A549 (cell line): ENCODE data around the gene BCAS1. TPM values are rescaled to one million over a fixed set of nuclear protein-coding genes. Genes with fewer than 3 reads are reported as not detected.

ENCODE experiments used
- ATAC-seq, 2 experiments: fragments of 200-7000 bp in 1 of 2; fragments of >200 bp in 1 of 2; cut with Nextera tagmentation in 1 of 2; cut with Tn5 transposase in 1 of 2; 3 replicates each; pipeline versions ENCODE4 v1.8.0 to v1.9.1; 2018 to 2020; ENCODE audit warnings: mild to moderate bottlenecking in 1 of 2, moderate library complexity in 1 of 2
- CTCF ChIA-PET: fragments of 300-600 bp; sonication (Branson Sonifier 250); formaldehyde crosslinking; extraction: SDS; loops from one replicate; lab custom pipeline; 2021; ENCODE audit warnings: antibody characterized with exemption, inconsistent platforms; lab: Yijun Ruan, JAX
- POLR2A ChIA-PET: fragments of 350-600 bp; formaldehyde crosslinking; extraction: SDS; loops from one replicate; lab custom pipeline; 2021; ENCODE audit warnings: antibody characterized with exemption, inconsistent platforms; lab: Yijun Ruan, JAX
- DNase-seq, 2 experiments: peaks; one replicate each; pipeline versions ENCODE4 v3.0.0 to v3.0.0-alpha.2; 2011 to 2016; ENCODE audit warnings: low read depth in 1 of 2, low spot score in 1 of 2
- FAIRE-seq: peaks from 2 replicates; lab custom pipeline; 2011; peaks lifted over from hg19 to GRCh38; lab: Jason Lieb, UNC
- H3K27ac ChIP-seq, 2 experiments: fragments of >200 bp; sonication (Bioruptor Twin); formaldehyde crosslinking; 3 replicates each; pipeline ENCODE4 v1.5.1; 2016 to 2017
- H3K4me1 ChIP-seq: fragments of >200 bp; sonication (Bioruptor Twin); formaldehyde crosslinking; 3 replicates; pipeline ENCODE4 v1.6.1; 2016
- H3K4me2 ChIP-seq: fragments of >200 bp; sonication (Bioruptor Twin); formaldehyde crosslinking; 3 replicates; pipeline ENCODE4 v1.6.1; 2016
- H3K4me3 ChIP-seq: fragments of >200 bp; sonication (Bioruptor Twin); formaldehyde crosslinking; 3 replicates; pipeline ENCODE4 v1.5.1; 2016
- H3K9me3 ChIP-seq: fragments of >200 bp; sonication (Bioruptor Twin); formaldehyde crosslinking; 3 replicates; pipeline ENCODE4 v1.6.1; 2016
- CBX8 ChIP-seq: fragments of 200-600 bp; sonication (generic); IDR thresholded peaks from 2 replicates; pipeline ENCODE4 v1.6.1; 2016
- CEBPB ChIP-seq, 2 experiments: fragments of >200 bp in 1 of 2; sonication (Bioruptor Twin) in 1 of 2; formaldehyde crosslinking in 1 of 2; IDR thresholded peaks; 2 replicates each; pipeline ENCODE4 v1.6.1; 2012 to 2016
- CHD2 ChIP-seq: fragments of 150-350 bp; IDR thresholded peaks from 2 replicates; pipeline ENCODE4 v1.6.1; 2014; ENCODE audit warnings: low read length; ENCODE audit not compliant: partially characterized antibody
- EHF ChIP-seq: fragments of 250-450 bp; sonication (Bioruptor Pico); IDR thresholded peaks from 2 replicates; pipeline ENCODE4 v1.5.0; 2020; ENCODE audit warnings: mild to moderate bottlenecking
- ESRRA ChIP-seq: fragments of 150-350 bp; IDR thresholded peaks from 2 replicates; pipeline ENCODE4 v1.6.1; 2014; ENCODE audit warnings: mild to moderate bottlenecking, low read length, borderline replicate concordance
- FOSL2 ChIP-seq, 2 experiments: fragments of 450-650 bp in 1 of 2; fragments of >200 bp in 1 of 2; sonication (Bioruptor Twin) in 1 of 2; formaldehyde crosslinking; IDR thresholded peaks; 2 replicates each; pipeline versions ENCODE4 v1.5.0 to v1.6.1; 2016 to 2020; ENCODE audit warnings: mild to moderate bottlenecking in 1 of 2, moderate library complexity in 1 of 2
- HEYL ChIP-seq: fragments of 250-450 bp; sonication (Bioruptor Pico); IDR thresholded peaks from 2 replicates; pipeline ENCODE4 v1.8.0; 2021; ENCODE audit warnings: mild to moderate bottlenecking, moderate library complexity
- HOXB13 ChIP-seq: fragments of 250-450 bp; sonication (Bioruptor Pico); IDR thresholded peaks from 2 replicates; pipeline ENCODE4 v1.5.0; 2020; ENCODE audit warnings: low read depth, mild to moderate bottlenecking, moderate library complexity
- NFE2L2 ChIP-seq: fragments of 150-350 bp; conservative IDR thresholded peaks from 2 replicates; pipeline ENCODE4 v1.6.1; 2014; ENCODE audit warnings: low read length
- NPAS2 ChIP-seq: fragments of 250-450 bp; sonication (Bioruptor Pico); IDR thresholded peaks from 2 replicates; pipeline ENCODE4 v1.8.0; 2022; ENCODE audit warnings: mild to moderate bottlenecking, moderate library complexity, borderline replicate concordance
- NR3C1 ChIP-seq: fragments of >200 bp; sonication (Bioruptor Twin); formaldehyde crosslinking; IDR thresholded peaks from 3 replicates; pipeline ENCODE4 v1.6.1; 2017
- POLR2A ChIP-seq: IDR thresholded peaks from 2 replicates; pipeline ENCODE4 v1.6.1; 2012; ENCODE audit warnings: mild to moderate bottlenecking, low read length
- SMC3 ChIP-seq: fragments of >200 bp; sonication (Bioruptor Twin); formaldehyde crosslinking; IDR thresholded peaks from 3 replicates; pipeline ENCODE4 v1.6.1; 2018; ENCODE audit warnings: inconsistent platforms
- ZC3H11A ChIP-seq: fragments of 450-650 bp; IDR thresholded peaks from 2 replicates; pipeline ENCODE4 v1.6.1; 2014; ENCODE audit warnings: antibody characterized with exemption, mild to moderate bottlenecking
- ZFP36 ChIP-seq: fragments of 450-650 bp; IDR thresholded peaks from 2 replicates; pipeline ENCODE4 v1.6.1; 2014; ENCODE audit warnings: borderline replicate concordance; ENCODE audit not compliant: partially characterized antibody
- ZNF302 ChIP-seq: fragments of 250-450 bp; sonication (Bioruptor Pico); IDR thresholded peaks from 2 replicates; pipeline ENCODE4 v1.9.0; 2021; ENCODE audit warnings: inconsistent platforms, mild to moderate bottlenecking, moderate library complexity
- ZSCAN20 ChIP-seq: fragments of 250-450 bp; sonication (Bioruptor Pico); IDR thresholded peaks from 2 replicates; pipeline ENCODE4 v1.8.0; 2022; ENCODE audit warnings: mild to moderate bottlenecking, moderate library complexity
- WGBS: methylation state at CpG from one replicate; pipeline ENCODE4 v1.1.6; 2017; ENCODE audit errors: missing lambda C conversion rate; 5-methylcytosine and 5-hydroxymethylcytosine counted together
- polyA plus RNA-seq, 4 experiments: library from polyadenylated mRNA; depleted of rRNA in 3 of 4; stranded (reverse); fragments of >200 nt; fragmentation: RNase III in 1 of 4; extraction: RNeasy Plus Mini Kit Qiagen cat#74134 plus additional on column Dnase treatment in 1 of 4; gene quantifications; 2 replicates in 3 of 4; 3 replicates in 1 of 4; pipeline ENCODE4 v1.2.3, GENCODE V29; 2011 to 2017
- TF ChIP-seq, protein P1 (sequence below): fragments of 450-650 bp; IDR thresholded peaks from 2 replicates; pipeline ENCODE4 v1.6.1; 2014; ENCODE audit warnings: antibody characterized with exemption
- TF ChIP-seq, protein P2 (sequence below): fragments of 250-450 bp; sonication (Bioruptor Pico); IDR thresholded peaks from 2 replicates; pipeline ENCODE4 v1.5.0; 2020; ENCODE audit warnings: low read depth, mild to moderate bottlenecking, moderate library complexity
- TF ChIP-seq, protein P3 (sequence below): fragments of >200 bp; sonication (Bioruptor Twin); formaldehyde crosslinking; IDR thresholded peaks from 3 replicates; pipeline ENCODE4 v1.6.1; 2016
- TF ChIP-seq, protein P4 (sequence below): IDR thresholded peaks from 2 replicates; pipeline ENCODE4 v1.6.1; 2012
- TF ChIP-seq, protein P5 (sequence below): fragments of 200-600 bp; sonication (generic); IDR thresholded peaks from 2 replicates; pipeline ENCODE4 v1.6.1; 2016; ENCODE audit warnings: antibody characterized with exemption, mild to moderate bottlenecking, moderate library complexity

The BCAS1 gene
- polyA plus RNA-seq, 2 of the 4 experiments (the other 2 are of a cell fraction): 1.4 to 3.9 TPM

DNA sequence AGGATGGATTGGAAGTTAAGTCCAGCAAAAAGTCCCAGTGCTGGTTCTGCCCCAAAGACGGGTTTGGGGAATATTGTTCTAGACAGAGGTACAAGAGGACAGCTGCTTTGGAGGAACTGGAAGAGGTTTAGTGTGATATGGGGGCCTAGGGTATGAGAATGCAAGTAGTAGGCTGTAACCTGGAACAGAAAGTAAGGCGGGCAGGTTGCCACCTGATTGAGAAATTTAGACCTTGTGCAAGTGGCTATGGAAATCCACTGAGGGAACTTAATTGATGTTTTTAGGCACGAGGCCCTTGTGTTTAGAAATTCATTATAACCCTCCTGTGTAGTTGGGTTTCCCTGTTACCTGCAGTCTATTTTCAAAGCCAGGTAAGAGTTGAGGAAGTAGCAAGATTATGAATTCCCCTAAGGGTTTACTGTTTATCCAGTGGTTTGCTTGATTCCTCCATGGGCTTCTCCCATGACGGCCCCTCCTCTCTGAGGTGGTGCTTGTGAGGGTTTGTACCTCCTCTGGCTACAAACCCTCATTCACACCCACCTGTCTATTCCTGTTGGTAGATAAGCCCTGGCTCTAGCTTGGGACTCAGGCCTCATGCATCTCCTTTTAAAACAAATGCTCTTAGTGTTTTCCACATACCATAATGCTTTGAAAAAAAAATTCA, 42.0 kb upstream of the BCAS1 start:
- ChIA-PET POLR2A (no interaction called here), CTCF (interaction anchor here (3.7 to 4.2 kb wide), 2 partner anchors 16 to 88 kb away, joined by 23 to 28 read pairs; no protein-coding TSS in a partner anchor)
- Histone ChIP-seq H3K4me1 (peaks cover 73% of the 10 kb centered on the region), H3K9me3 (peaks cover 16% of the 10 kb centered on the region), H3K4me3 (no peak overlapping the region), H3K27ac (peak overlapping the region; percentile 94 to 98)
- DNase-seq (no peak), ATAC-seq (no peak), FAIRE-seq (no peak)
- 87% methylated on average over 4 of the region's 4 CpGs for whole genome bisulfite sequencing
- TF ChIP-seq CEBPB (IDR thresholded peaks at IDR 0.05) (peak in 1 of 2 experiments; percentile 39; a peak in 1 of 4 replicates), EHF (CRISPR knock-in tag) (0 out of 2 replicates have a peak, but pooled peaks have one; percentile 43), NPAS2 (CRISPR knock-in tag) (no peak), ZFP36 (no peak)
- TF ChIP-seq, all 56 proteins: peak for 2
- H3K4me2 ChIP-seq: no peak overlapping the region

DNA sequence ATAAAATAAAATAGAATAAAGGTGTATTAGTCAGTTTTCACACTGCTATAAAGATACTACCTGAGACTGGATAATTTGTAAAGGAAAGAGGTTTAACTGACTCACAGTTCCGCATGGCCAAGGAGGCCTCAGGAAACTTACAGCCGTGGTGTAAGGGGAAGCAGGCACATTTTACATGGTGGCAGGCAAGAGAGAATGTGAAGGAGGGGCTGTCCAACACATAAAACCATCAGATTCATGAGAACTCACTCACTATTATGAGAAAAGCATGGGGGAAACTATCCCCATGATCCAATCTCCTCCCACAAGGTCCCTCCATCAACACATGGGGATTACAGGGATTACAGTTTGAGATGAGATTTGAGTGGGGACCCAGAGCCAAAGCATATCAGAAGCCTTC, 41.1 kb upstream of the BCAS1 start:
- TF ChIP-seq ZFP36: peak; percentile 35
- TF ChIP-seq, protein P1, sequence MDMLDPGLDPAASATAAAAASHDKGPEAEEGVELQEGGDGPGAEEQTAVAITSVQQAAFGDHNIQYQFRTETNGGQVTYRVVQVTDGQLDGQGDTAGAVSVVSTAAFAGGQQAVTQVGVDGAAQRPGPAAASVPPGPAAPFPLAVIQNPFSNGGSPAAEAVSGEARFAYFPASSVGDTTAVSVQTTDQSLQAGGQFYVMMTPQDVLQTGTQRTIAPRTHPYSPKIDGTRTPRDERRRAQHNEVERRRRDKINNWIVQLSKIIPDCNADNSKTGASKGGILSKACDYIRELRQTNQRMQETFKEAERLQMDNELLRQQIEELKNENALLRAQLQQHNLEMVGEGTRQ: no peak
- TF ChIP-seq, all 56 proteins: peak for 1
- peaks cover 73% of the 10 kb centered on the region for H3K4me1 ChIP-seq
- POLR2A ChIA-PET: no interaction called here
- ATAC-seq (no peak), FAIRE-seq (no peak), DNase-seq (no peak)
- CTCF ChIA-PET: interaction anchor here (1.2 to 4.2 kb wide), 3 partner anchors 12 to 89 kb away, joined by 4 to 28 read pairs (median 23); no protein-coding TSS in a partner anchor
- H3K4me3 ChIP-seq: no peak overlapping the region
- H3K27ac ChIP-seq: peak overlapping the region; percentile 94 to 98
- WGBS: 95% methylated on average over 2 of the region's 2 CpGs
- no peak overlapping the region for H3K4me2 ChIP-seq
- peaks cover 16% of the 10 kb centered on the region for H3K9me3 ChIP-seq

DNA sequence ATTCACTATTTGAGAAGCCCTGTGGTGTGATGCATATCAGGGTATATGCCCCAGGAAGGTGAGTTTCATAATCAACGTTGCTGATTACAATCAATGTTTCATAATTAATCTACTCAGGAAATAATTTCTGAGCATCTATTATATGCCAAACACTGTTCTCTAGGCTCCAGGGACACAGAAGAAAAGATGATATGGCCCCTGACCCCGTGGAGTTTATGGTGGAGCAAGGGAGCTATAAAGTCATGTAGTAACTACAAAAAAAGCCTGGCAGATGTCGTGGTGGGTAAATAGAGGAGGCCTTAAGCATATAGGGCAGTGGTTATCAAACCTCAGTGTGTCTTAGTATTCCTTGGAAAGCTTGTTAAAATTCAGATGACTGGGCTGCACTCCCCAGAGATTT, 40.1 kb upstream of the BCAS1 start:
- ChIA-PET CTCF (interaction anchor here (0.8 to 4.2 kb wide), 6 partner anchors 9 to 90 kb away, joined by 3 to 28 read pairs (median 4); no protein-coding TSS in a partner anchor), POLR2A (no interaction called here)
- FAIRE-seq (no peak), ATAC-seq (no peak), DNase-seq (no peak)
- H3K9me3 ChIP-seq: peaks cover 16% of the 10 kb centered on the region
- no peak overlapping the region for H3K4me3 ChIP-seq
- peak overlapping the region; percentile 94 to 98 for H3K27ac ChIP-seq
- peaks cover 75% of the 10 kb centered on the region for H3K4me1 ChIP-seq
- H3K4me2 ChIP-seq: no peak overlapping the region
- TF ChIP-seq NPAS2 (CRISPR knock-in tag) (no peak), ZSCAN20 (CRISPR knock-in tag) (no peak), POLR2A (no peak)
- 82% methylated on average over 3 of the region's 3 CpGs for WGBS

DNA sequence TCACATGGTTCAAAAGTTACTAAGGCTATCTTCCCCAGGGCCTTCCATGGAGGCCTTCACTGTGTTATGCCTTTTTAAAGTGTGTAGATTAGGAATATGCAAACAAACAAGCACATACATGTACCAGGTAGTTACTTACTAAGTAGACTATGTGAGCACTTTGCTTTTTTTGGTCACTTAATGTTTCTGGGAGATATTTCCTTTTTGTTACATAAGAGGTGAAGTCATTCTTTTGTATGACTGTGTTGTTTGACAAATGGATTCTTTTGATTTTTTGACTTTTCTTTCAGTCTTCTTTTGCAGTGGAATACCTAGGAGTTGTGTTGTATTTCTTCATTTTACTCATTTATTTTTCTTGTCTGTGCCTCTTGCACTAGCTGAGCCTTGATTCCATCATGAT, 39.6 kb upstream of the BCAS1 start:
- Histone ChIP-seq H3K4me2 (no peak overlapping the region; the same call in 2 of the 3 replicates), H3K4me1 (peaks cover 75% of the 10 kb centered on the region), H3K4me3 (no peak overlapping the region), H3K27ac (peak overlapping the region; percentile 94 to 98), H3K9me3 (peaks cover 16% of the 10 kb centered on the region)
- ChIA-PET POLR2A (no interaction called here), CTCF (interaction anchor here (1.1 to 4.2 kb wide), 6 partner anchors 8 to 90 kb away, joined by 3 to 28 read pairs (median 4); no protein-coding TSS in a partner anchor)
- TF ChIP-seq NR3C1: no peak
- no peak for TF ChIP-seq HEYL (CRISPR knock-in tag)
- no peak for TF ChIP-seq SMC3
- TF ChIP-seq, protein P2, sequence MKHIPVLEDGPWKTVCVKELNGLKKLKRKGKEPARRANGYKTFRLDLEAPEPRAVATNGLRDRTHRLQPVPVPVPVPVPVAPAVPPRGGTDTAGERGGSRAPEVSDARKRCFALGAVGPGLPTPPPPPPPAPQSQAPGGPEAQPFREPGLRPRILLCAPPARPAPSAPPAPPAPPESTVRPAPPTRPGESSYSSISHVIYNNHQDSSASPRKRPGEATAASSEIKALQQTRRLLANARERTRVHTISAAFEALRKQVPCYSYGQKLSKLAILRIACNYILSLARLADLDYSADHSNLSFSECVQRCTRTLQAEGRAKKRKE (CRISPR knock-in tag): no peak
- TF ChIP-seq CHD2: no peak
- TF ChIP-seq NFE2L2: no peak
- TF ChIP-seq ZC3H11A: no peak
- no peak for TF ChIP-seq FOSL2 (IDR thresholded peaks at IDR 0.05)
- 0 out of 2 replicates have a peak, but pooled peaks have one; percentile 3 for TF ChIP-seq FOSL2 (CRISPR knock-in tag; IDR thresholded peaks at IDR 0.05)
- TF ChIP-seq, protein P3, sequence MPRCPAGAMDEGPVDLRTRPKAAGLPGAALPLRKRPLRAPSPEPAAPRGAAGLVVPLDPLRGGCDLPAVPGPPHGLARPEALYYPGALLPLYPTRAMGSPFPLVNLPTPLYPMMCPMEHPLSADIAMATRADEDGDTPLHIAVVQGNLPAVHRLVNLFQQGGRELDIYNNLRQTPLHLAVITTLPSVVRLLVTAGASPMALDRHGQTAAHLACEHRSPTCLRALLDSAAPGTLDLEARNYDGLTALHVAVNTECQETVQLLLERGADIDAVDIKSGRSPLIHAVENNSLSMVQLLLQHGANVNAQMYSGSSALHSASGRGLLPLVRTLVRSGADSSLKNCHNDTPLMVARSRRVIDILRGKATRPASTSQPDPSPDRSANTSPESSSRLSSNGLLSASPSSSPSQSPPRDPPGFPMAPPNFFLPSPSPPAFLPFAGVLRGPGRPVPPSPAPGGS: no peak
- TF ChIP-seq, protein P4, sequence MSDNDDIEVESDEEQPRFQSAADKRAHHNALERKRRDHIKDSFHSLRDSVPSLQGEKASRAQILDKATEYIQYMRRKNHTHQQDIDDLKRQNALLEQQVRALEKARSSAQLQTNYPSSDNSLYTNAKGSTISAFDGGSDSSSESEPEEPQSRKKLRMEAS: 0 out of 2 replicates have a peak, but pooled peaks have one; percentile 15
- TF ChIP-seq ESRRA: no peak
- no peak for TF ChIP-seq EHF (CRISPR knock-in tag)
- TF ChIP-seq ZNF302: no peak
- no peak for TF ChIP-seq HOXB13 (CRISPR knock-in tag)
- TF ChIP-seq, protein P5, sequence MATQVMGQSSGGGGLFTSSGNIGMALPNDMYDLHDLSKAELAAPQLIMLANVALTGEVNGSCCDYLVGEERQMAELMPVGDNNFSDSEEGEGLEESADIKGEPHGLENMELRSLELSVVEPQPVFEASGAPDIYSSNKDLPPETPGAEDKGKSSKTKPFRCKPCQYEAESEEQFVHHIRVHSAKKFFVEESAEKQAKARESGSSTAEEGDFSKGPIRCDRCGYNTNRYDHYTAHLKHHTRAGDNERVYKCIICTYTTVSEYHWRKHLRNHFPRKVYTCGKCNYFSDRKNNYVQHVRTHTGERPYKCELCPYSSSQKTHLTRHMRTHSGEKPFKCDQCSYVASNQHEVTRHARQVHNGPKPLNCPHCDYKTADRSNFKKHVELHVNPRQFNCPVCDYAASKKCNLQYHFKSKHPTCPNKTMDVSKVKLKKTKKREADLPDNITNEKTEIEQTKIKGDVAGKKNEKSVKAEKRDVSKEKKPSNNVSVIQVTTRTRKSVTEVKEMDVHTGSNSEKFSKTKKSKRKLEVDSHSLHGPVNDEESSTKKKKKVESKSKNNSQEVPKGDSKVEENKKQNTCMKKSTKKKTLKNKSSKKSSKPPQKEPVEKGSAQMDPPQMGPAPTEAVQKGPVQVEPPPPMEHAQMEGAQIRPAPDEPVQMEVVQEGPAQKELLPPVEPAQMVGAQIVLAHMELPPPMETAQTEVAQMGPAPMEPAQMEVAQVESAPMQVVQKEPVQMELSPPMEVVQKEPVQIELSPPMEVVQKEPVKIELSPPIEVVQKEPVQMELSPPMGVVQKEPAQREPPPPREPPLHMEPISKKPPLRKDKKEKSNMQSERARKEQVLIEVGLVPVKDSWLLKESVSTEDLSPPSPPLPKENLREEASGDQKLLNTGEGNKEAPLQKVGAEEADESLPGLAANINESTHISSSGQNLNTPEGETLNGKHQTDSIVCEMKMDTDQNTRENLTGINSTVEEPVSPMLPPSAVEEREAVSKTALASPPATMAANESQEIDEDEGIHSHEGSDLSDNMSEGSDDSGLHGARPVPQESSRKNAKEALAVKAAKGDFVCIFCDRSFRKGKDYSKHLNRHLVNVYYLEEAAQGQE: no peak
- TF ChIP-seq CBX8: no peak
- DNase-seq: no peak
- no peak for ATAC-seq
- FAIRE-seq: peak; percentile 18
